ENCODE data around the gene BAIAP2. TPM values are rescaled to one million over a fixed set of nuclear protein-coding genes. Genes with fewer than 3 reads are reported as not detected.

Gene BAIAP2
- total RNA-seq, 2 donors from 2014 or later, result 8.0 to 11.5 TPM

- H3K27ac ChIP-seq, result no peak overlapping the region
- peaks cover 15% of the 10 kb centered on the region for H3K4me1 ChIP-seq
- no peak for DNase-seq
- TF ChIP-seq CTCF (IDR thresholded peaks at IDR 0.05) (no peak), POLR2A (IDR thresholded peaks at IDR 0.05) (no peak)
- H3K4me3 ChIP-seq, result no peak overlapping the region
- no peak for ATAC-seq
- H3K36me3 ChIP-seq (replicated peaks in 1 of 2; ENCODE audit: insufficient read depth in 1 of 2, low read depth in 2 of 2), result no peaks in the 10 kb centered on the region
- intact Hi-C loops (cut with DNase I), result no loop called here
- H3K27me3 ChIP-seq, result no peaks in the 10 kb centered on the region
- H3K9me3 ChIP-seq, result no peaks in the 10 kb centered on the region
- WGBS, 2 donors, result 91% methylated on average over 15 of the region's 23 CpGs; no CpG with 5 or more reads in 1 of the 2 donors
Measured at GRCh38 chr17:81091774-81092517, 57.0 kb downstream of the BAIAP2 start.

- Histone ChIP-seq H3K27me3 (no peaks in the 10 kb centered on the region), H3K9me3 (no peaks in the 10 kb centered on the region), H3K4me3 (no peak overlapping the region), H3K4me1 (peaks cover 22% of the 10 kb centered on the region), H3K27ac (no peak overlapping the region), H3K36me3 (replicated peaks in 1 of 2; ENCODE audit: insufficient read depth in 1 of 2, low read depth in 2 of 2) (no peaks in the 10 kb centered on the region)
- DNase-seq, result no peak
- no peak for ATAC-seq
- intact Hi-C loops (cut with DNase I), result no loop called here
- WGBS, 2 donors, result 86 to 92% methylated on average over 16 to 24 of the region's 24 CpGs
- TF ChIP-seq POLR2A (IDR thresholded peaks at IDR 0.05) (no peak), CTCF (IDR thresholded peaks at IDR 0.05) (no peak)
Measured at GRCh38 chr17:81092518-81093095, 57.7 kb downstream of the BAIAP2 start.

- WGBS, 2 donors, result 75 to 79% methylated on average over 20 to 21 of the region's 21 CpGs
- intact Hi-C loops (cut with DNase I), result no loop called here
Measured at GRCh38 chr17:81093619-81094508, 58.9 kb downstream of the BAIAP2 start.

More at GRCh38 chr17:81093619-81094508, 58.9 kb downstream of the BAIAP2 start:
- no peaks in the 10 kb centered on the region for H3K27me3 ChIP-seq
- DNase-seq, result no peak
- no peaks in the 10 kb centered on the region for H3K36me3 ChIP-seq (replicated peaks in 1 of 2; ENCODE audit: insufficient read depth in 1 of 2, low read depth in 2 of 2)
- H3K4me3 ChIP-seq, result no peak overlapping the region
- TF ChIP-seq CTCF (IDR thresholded peaks at IDR 0.05) (no peak), POLR2A (IDR thresholded peaks at IDR 0.05) (no peak)
- peak overlapping the region in 1 of 4 donors; percentile 51 for H3K27ac ChIP-seq
- no peaks in the 10 kb centered on the region for H3K9me3 ChIP-seq
- H3K4me1 ChIP-seq, result peaks cover 26% of the 10 kb centered on the region
- ATAC-seq, result no peak
